DND-41 (cell line): ENCODE measurements around the gene TP53I3.

ENCODE experiments used
- ATAC-seq: fragments of 200-7000 bp; cut with Tn5 transposase; 3 replicates; pipeline ENCODE4 v1.9.1; 2021; ENCODE audit warnings: low read depth; ENCODE audit not compliant: insufficient read depth
- DNase-seq: peaks from one replicate; pipeline ENCODE4 v3.0.0-alpha.2; 2020
- H2AFZ ChIP-seq: 2 replicates; pipeline ENCODE4 v1.6.0; 2012; ENCODE audit warnings: low read depth, low read length
- H3K27ac ChIP-seq: 2 replicates; pipeline ENCODE4 v1.5.1; 2012; ENCODE audit warnings: low read length, inconsistent platforms
- H3K27me3 ChIP-seq: fragments of 200-600 bp; sonication (generic); 2 replicates; pipeline ENCODE4 v1.6.0; 2012; ENCODE audit warnings: low read length, mild to moderate bottlenecking, inconsistent platforms; ENCODE audit not compliant: insufficient read depth, poor library complexity
- H3K36me3 ChIP-seq: 2 replicates; pipeline ENCODE4 v1.5.1; 2012; ENCODE audit warnings: low read length, inconsistent platforms; ENCODE audit not compliant: insufficient read depth
- H3K4me1 ChIP-seq: 2 replicates; pipeline ENCODE4 v1.5.1; 2012; ENCODE audit warnings: mild to moderate bottlenecking, low read length; ENCODE audit not compliant: insufficient read depth
- H3K4me2 ChIP-seq: 2 replicates; pipeline ENCODE4 v1.6.0; 2012; ENCODE audit warnings: mild to moderate bottlenecking, moderate library complexity, low read length, inconsistent platforms; ENCODE audit not compliant: insufficient read depth
- H3K4me3 ChIP-seq, 2 experiments: fragments of 200-600 bp in 1 of 2; shearing (Covaris generic) in 1 of 2; 2 replicates each; pipeline ENCODE4 v1.5.1; 2012 to 2016; ENCODE audit warnings: inconsistent platforms in 2 of 2, low read length in 2 of 2, mild to moderate bottlenecking in 2 of 2, low read depth in 1 of 2, moderate library complexity in 1 of 2
- H3K79me2 ChIP-seq: 2 replicates; pipeline ENCODE4 v1.6.0; 2012; ENCODE audit warnings: low read length, inconsistent platforms; ENCODE audit not compliant: insufficient read depth
- H3K9ac ChIP-seq: 2 replicates; pipeline ENCODE4 v1.6.0; 2012; ENCODE audit warnings: low read depth, mild to moderate bottlenecking, inconsistent platforms, low read length, moderate library complexity
- H3K9me3 ChIP-seq: 2 replicates; pipeline ENCODE4 v1.5.1; 2012; ENCODE audit warnings: low read length, moderate library complexity, mild to moderate bottlenecking, inconsistent platforms; ENCODE audit not compliant: insufficient read depth, severe bottlenecking
- H4K20me1 ChIP-seq: 2 replicates; pipeline ENCODE4 v1.6.0; 2012; ENCODE audit warnings: low read length; ENCODE audit not compliant: insufficient read depth
- EZH2 ChIP-seq: IDR thresholded peaks from 3 replicates; pipeline ENCODE4 v1.6.1; 2012; ENCODE audit warnings: borderline replicate concordance, low read depth, mild to moderate bottlenecking, moderate library complexity, low read length, inconsistent platforms; ENCODE audit not compliant: severe bottlenecking
- TF ChIP-seq, protein P1 (sequence below): IDR thresholded peaks from 2 replicates; pipeline ENCODE4 v1.5.1; 2012; ENCODE audit warnings: borderline replicate concordance, low read length, moderate library complexity, mild to moderate bottlenecking; ENCODE audit not compliant: poor library complexity, severe bottlenecking; ENCODE audit errors: extremely low read depth

Gene TP53I3, protein sequence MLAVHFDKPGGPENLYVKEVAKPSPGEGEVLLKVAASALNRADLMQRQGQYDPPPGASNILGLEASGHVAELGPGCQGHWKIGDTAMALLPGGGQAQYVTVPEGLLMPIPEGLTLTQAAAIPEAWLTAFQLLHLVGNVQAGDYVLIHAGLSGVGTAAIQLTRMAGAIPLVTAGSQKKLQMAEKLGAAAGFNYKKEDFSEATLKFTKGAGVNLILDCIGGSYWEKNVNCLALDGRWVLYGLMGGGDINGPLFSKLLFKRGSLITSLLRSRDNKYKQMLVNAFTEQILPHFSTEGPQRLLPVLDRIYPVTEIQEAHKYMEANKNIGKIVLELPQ

DNA sequence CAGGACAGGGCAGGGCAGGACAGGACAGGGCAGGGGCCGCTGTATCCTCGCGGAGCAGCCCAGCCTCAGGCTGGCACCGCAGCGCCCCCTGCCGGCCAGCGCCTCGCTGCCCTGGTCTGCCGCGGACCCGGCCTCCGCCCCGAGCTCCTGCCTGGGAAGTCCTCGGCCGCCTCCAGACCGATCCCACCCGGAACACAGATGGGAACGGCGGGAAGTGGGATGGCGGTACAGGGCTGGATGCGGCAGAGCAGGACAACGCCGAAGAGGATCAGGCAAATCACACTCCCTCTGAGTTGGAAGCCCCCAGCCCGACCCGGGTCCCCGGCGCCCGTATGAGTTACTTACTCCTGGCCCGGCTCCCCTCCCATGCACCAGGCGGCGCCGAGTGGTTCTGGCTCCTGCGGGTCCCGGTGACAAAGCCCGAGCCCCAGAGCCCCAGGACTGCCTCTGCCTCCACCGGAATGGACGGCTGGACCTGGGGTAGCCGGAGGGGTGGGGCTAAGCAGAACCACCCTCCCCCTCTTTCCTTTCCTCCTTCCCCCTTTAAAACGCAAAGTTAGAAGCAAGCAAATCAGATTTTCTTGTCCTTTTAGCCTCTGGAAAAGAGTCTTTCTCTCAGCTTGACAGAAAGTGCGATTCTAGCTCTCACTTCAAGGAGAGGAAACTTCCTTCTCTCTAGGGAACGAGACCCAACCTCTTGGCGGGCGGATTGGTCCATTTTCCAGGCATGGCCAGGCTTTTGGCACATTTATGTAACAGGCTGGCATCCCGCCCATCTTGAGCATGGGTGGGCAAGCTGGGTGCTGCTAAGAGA is at the start of gene TP53I3:
TSS of gene TP53I3 (minus strand) at position 449 of the 814 bp plus-strand sequence. CDS start 508 bp downstream, outside the sequence.
- no peaks in the 10 kb centered on the region for H3K36me3 ChIP-seq
- no peaks in the 10 kb centered on the region for H3K27me3 ChIP-seq
- peaks cover 18% of the 10 kb centered on the region for H3K4me1 ChIP-seq
- no peaks in the 10 kb centered on the region for H3K79me2 ChIP-seq
- peak within 1 kb of the TSS; percentile 91 for H2AFZ ChIP-seq
- peak; percentile 77 for DNase-seq
- ATAC-seq, result peak; percentile 97
- no peak for TF ChIP-seq EZH2
- TF ChIP-seq, protein P1, sequence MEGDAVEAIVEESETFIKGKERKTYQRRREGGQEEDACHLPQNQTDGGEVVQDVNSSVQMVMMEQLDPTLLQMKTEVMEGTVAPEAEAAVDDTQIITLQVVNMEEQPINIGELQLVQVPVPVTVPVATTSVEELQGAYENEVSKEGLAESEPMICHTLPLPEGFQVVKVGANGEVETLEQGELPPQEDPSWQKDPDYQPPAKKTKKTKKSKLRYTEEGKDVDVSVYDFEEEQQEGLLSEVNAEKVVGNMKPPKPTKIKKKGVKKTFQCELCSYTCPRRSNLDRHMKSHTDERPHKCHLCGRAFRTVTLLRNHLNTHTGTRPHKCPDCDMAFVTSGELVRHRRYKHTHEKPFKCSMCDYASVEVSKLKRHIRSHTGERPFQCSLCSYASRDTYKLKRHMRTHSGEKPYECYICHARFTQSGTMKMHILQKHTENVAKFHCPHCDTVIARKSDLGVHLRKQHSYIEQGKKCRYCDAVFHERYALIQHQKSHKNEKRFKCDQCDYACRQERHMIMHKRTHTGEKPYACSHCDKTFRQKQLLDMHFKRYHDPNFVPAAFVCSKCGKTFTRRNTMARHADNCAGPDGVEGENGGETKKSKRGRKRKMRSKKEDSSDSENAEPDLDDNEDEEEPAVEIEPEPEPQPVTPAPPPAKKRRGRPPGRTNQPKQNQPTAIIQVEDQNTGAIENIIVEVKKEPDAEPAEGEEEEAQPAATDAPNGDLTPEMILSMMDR, result peak; percentile 92
- no peaks in the 10 kb centered on the region for H3K9me3 ChIP-seq
- H4K20me1 ChIP-seq, result no peaks in the 10 kb centered on the region
- peak within 1 kb of the TSS; percentile 28 to 84; a peak in 3 of 4 replicates for H3K4me3 ChIP-seq
- peak within 1 kb of the TSS; percentile 99 for H3K4me2 ChIP-seq
- H3K27ac ChIP-seq, result peak within 1 kb of the TSS; percentile 48; the same call in 1 of the 2 replicates
- peak within 1 kb of the TSS; percentile 68 for H3K9ac ChIP-seq

DNA sequence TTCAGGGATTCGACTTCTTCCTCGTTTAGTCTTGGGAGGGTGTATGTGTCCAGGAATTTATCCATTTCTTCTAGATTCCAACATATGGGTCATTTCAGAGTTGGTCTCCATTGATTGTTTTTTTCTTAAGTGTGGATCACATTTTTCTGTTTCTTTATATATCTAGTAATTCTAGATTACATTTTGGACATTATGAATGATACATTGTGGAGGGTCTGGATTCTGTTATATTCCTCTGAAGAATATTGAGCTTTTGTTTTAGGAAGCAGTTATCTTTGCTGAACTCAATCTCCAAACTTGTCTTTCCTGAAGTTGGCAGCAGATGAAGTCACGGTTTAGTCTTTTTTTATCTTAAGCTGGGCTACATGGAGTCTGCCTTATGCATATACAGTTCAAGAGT is 47.9 kb upstream of the TP53I3 start:
- ATAC-seq, result no peak
- no peaks in the 10 kb centered on the region for H4K20me1 ChIP-seq
- H3K9ac ChIP-seq, result no peak overlapping the region

DNA sequence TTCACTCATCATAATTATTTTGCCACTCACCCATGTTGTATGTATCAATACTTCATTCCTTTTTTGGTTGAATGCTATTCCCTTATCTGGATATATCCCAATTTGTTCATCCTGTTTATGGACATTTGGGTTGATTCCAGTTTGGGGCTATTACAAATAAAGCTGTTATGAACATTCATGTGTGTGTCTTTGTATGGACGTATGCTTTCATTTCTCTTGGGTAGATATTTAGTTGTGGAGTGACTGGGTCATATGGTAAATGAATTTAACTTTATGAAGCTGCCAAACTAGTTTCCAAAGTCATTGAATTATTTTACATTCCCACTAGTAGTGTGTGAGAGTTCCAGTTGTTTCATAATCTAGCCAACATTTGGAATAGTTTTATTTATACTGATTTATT is 41.3 kb upstream of the TP53I3 start:
- Histone ChIP-seq H3K4me1 (peaks cover 34% of the 10 kb centered on the region), H2AFZ (no peak overlapping the region), H3K4me3 (no peak overlapping the region), H3K27me3 (no peaks in the 10 kb centered on the region), H4K20me1 (no peaks in the 10 kb centered on the region), H3K79me2 (peaks cover 6% of the 10 kb centered on the region; the same call in 1 of the 2 replicates), H3K36me3 (no peaks in the 10 kb centered on the region), H3K9me3 (no peaks in the 10 kb centered on the region), H3K9ac (no peak overlapping the region), H3K27ac (no peak overlapping the region), H3K4me2 (no peak overlapping the region)
- ATAC-seq (no peak), DNase-seq (no peak)
- TF ChIP-seq, protein P1, result no peak
- no peak for TF ChIP-seq EZH2

More for the DNA sequence above, 47.9 kb upstream of the TP53I3 start:
- Histone ChIP-seq H3K36me3 (no peaks in the 10 kb centered on the region), H3K9me3 (peaks cover 4% of the 10 kb centered on the region), H3K27ac (no peak overlapping the region), H3K27me3 (no peaks in the 10 kb centered on the region), H2AFZ (no peak overlapping the region), H3K79me2 (no peaks in the 10 kb centered on the region), H3K4me1 (peaks cover 8% of the 10 kb centered on the region), H3K4me3 (no peak overlapping the region), H3K4me2 (no peak overlapping the region)
- TF ChIP-seq, protein P1, result no peak
- TF ChIP-seq EZH2, result no peak
- no peak for DNase-seq
